IMR-90 (cell line): ENCODE measurements around the gene GCSAM. TPM values are rescaled to one million over a fixed set of nuclear protein-coding genes. Genes with fewer than 3 reads are reported as not detected.

ENCODE experiments used
- ATAC-seq: fragments of 200-7000 bp; cut with Tn5 transposase; 2 replicates; pipeline ENCODE4 v1.9.1; 2020; ENCODE audit warnings: low read depth, mild to moderate bottlenecking, moderate library complexity
- BruUV-seq: library from RNA; stranded (reverse); fragments of 400-500 nt; replicated peaks from 2 replicates; lab custom pipeline; 2021; lab: Mats Ljungman, UMichigan
- CTCF ChIA-PET: fragments of 300-600 bp; formaldehyde crosslinking; extraction: SDS; loops from one replicate; lab custom pipeline; 2021; ENCODE audit warnings: antibody characterized with exemption; lab: Yijun Ruan, JAX
- POLR2A ChIA-PET: fragments of 300-600 bp; sonication (Branson Sonifier 250); formaldehyde crosslinking; loops from one replicate; lab custom pipeline; 2022; ENCODE audit warnings: antibody characterized with exemption; ENCODE audit not compliant: unreplicated experiment; lab: Charles Lee
- DNase-seq: peaks from one replicate; pipeline ENCODE4 v3.0.0; 2013
- H2AFZ ChIP-seq: replicated peaks from 2 replicates; pipeline ENCODE3; 2013; ENCODE audit warnings: low read length, mild to moderate bottlenecking; ENCODE audit not compliant: poor library complexity
- H2AK5ac ChIP-seq: 2 replicates; pipeline ENCODE4 v1.6.1; 2013; ENCODE audit warnings: low read depth, low read length, inconsistent platforms
- H2AK9ac ChIP-seq: replicated peaks from 2 replicates; pipeline ENCODE3; 2013; ENCODE audit warnings: mild to moderate bottlenecking, low read depth, low read length, moderate library complexity; ENCODE audit not compliant: poor library complexity
- H2BK120ac ChIP-seq: 2 replicates; pipeline ENCODE4 v1.6.1; 2013; ENCODE audit warnings: low read depth, low read length, inconsistent platforms
- H2BK15ac ChIP-seq: 3 replicates; pipeline ENCODE4 v1.6.1; 2013; ENCODE audit warnings: low read depth, low read length, inconsistent platforms
- H2BK20ac ChIP-seq: 2 replicates; pipeline ENCODE4 v1.6.1; 2013; ENCODE audit warnings: low read depth, mild to moderate bottlenecking, inconsistent platforms, low read length, moderate library complexity
- H2BK5ac ChIP-seq: 2 replicates; pipeline ENCODE4 v1.6.1; 2013; ENCODE audit warnings: mild to moderate bottlenecking, low read depth, low read length, inconsistent platforms; ENCODE audit not compliant: poor library complexity, severe bottlenecking
- H3K14ac ChIP-seq: replicated peaks from 2 replicates; pipeline ENCODE4 v1.6.1; 2013; ENCODE audit warnings: low read depth, low read length, inconsistent platforms
- H3K18ac ChIP-seq: 2 replicates; pipeline ENCODE4 v1.6.1; 2013; ENCODE audit warnings: low read depth, low read length, control low read depth
- H3K23ac ChIP-seq: 2 replicates; pipeline ENCODE4 v1.6.1; 2013; ENCODE audit warnings: low read depth, low read length, inconsistent platforms
- H3K27ac ChIP-seq: 2 replicates; pipeline ENCODE4 v1.5.1; 2013; ENCODE audit warnings: mild to moderate bottlenecking, control low read depth, low read length; ENCODE audit not compliant: insufficient read depth
- H3K27me3 ChIP-seq: 2 replicates; pipeline ENCODE4 v1.6.1; 2013; ENCODE audit warnings: low read length; ENCODE audit not compliant: control insufficient read depth, insufficient read depth
- H3K36me3 ChIP-seq: 2 replicates; pipeline ENCODE4 v1.6.1; 2013; ENCODE audit warnings: low read length, mixed read lengths; ENCODE audit not compliant: control insufficient read depth, insufficient read depth
- H3K4ac ChIP-seq: 2 replicates; pipeline ENCODE4 v1.6.1; 2013; ENCODE audit warnings: low read depth, low read length, inconsistent platforms
- H3K4me1 ChIP-seq: 2 replicates; pipeline ENCODE4 v1.6.1; 2013; ENCODE audit warnings: low read length, mixed read lengths; ENCODE audit not compliant: control insufficient read depth, insufficient read depth
- H3K4me2 ChIP-seq: 2 replicates; pipeline ENCODE4 v1.6.1; 2013; ENCODE audit warnings: low read depth, mild to moderate bottlenecking, control low read depth, low read length, moderate library complexity
- H3K4me3 ChIP-seq: 2 replicates; pipeline ENCODE4 v1.5.1; 2013; ENCODE audit warnings: low read depth, mild to moderate bottlenecking, control low read depth, low read length, moderate library complexity; ENCODE audit not compliant: insufficient read depth
- H3K56ac ChIP-seq: 2 replicates; pipeline ENCODE4 v1.6.1; 2013; ENCODE audit warnings: low read length, inconsistent platforms; ENCODE audit not compliant: insufficient read depth; ENCODE audit errors: extremely low read depth
- H3K79me1 ChIP-seq, 2 experiments: 2 replicates each; pipeline ENCODE4 v1.6.1; 2013; ENCODE audit warnings: low read length in 2 of 2, inconsistent platforms in 1 of 2, low read depth in 1 of 2
- H3K9ac ChIP-seq: 2 replicates; pipeline ENCODE4 v1.6.1; 2013; ENCODE audit warnings: low read depth, low read length, control low read depth
- H3K9me1 ChIP-seq: 2 replicates; pipeline ENCODE4 v1.6.1; 2013; ENCODE audit warnings: low read length, inconsistent platforms; ENCODE audit not compliant: insufficient read depth
- H3K9me3 ChIP-seq: 2 replicates; pipeline ENCODE4 v1.6.1; 2013; ENCODE audit warnings: low read length; ENCODE audit not compliant: control insufficient read depth, insufficient read depth
- H4K20me1 ChIP-seq: 2 replicates; pipeline ENCODE4 v1.6.1; 2013; ENCODE audit warnings: low read length, inconsistent platforms; ENCODE audit not compliant: insufficient read depth
- H4K5ac ChIP-seq: 2 replicates; pipeline ENCODE4 v1.6.1; 2013; ENCODE audit warnings: mild to moderate bottlenecking, low read depth, low read length, control low read depth
- H4K8ac ChIP-seq, 2 experiments: 2 replicates each; pipeline ENCODE4 v1.6.1; 2013; ENCODE audit warnings: low read depth in 2 of 2, low read length in 2 of 2, control low read depth in 1 of 2, inconsistent platforms in 1 of 2
- H4K91ac ChIP-seq: 2 replicates; pipeline ENCODE4 v1.6.1; 2013; ENCODE audit warnings: low read depth, low read length, inconsistent platforms; ENCODE audit not compliant: insufficient read depth
- BHLHE40 ChIP-seq: fragments of 150-350 bp; IDR thresholded peaks from 2 replicates; pipeline ENCODE4 v1.6.1; 2016; ENCODE audit warnings: mild to moderate bottlenecking, low read depth, low read length
- CEBPB ChIP-seq: IDR thresholded peaks from 2 replicates; pipeline ENCODE4 v1.6.1; 2012; ENCODE audit warnings: low read depth, low read length, improper control_type of control experiment
- CHD1 ChIP-seq: IDR thresholded peaks from 2 replicates; pipeline ENCODE4 v1.6.1; 2012; ENCODE audit warnings: low read depth, low read length, improper control_type of control experiment
- FOS ChIP-seq: fragments of 150-350 bp; IDR thresholded peaks from 2 replicates; pipeline ENCODE4 v1.6.1; 2016; ENCODE audit warnings: low read depth, low read length
- MAFK ChIP-seq: IDR thresholded peaks from 2 replicates; pipeline ENCODE4 v1.6.1; 2012; ENCODE audit warnings: low read depth, low read length, improper control_type of control experiment
- MAZ ChIP-seq: IDR thresholded peaks from 2 replicates; pipeline ENCODE4 v1.6.1; 2012; ENCODE audit warnings: low read depth, mild to moderate bottlenecking, low read length, improper control_type of control experiment, moderate library complexity, borderline replicate concordance
- MXI1 ChIP-seq: IDR thresholded peaks from 2 replicates; pipeline ENCODE4 v1.6.1; 2012; ENCODE audit warnings: low read depth, mild to moderate bottlenecking, low read length, moderate library complexity, borderline replicate concordance
- NFE2L2 ChIP-seq: fragments of 150-350 bp; IDR thresholded peaks from 2 replicates; pipeline ENCODE4 v1.6.1; 2016; ENCODE audit warnings: low read depth, mild to moderate bottlenecking, low read length
- POLR2A ChIP-seq: IDR thresholded peaks from 2 replicates; pipeline ENCODE4 v1.6.1; 2012; ENCODE audit warnings: mild to moderate bottlenecking, low read depth, low read length
- RAD21 ChIP-seq: IDR thresholded peaks from 2 replicates; pipeline ENCODE4 v1.6.1; 2012; ENCODE audit warnings: low read length, improper control_type of control experiment
- RCOR1 ChIP-seq: IDR thresholded peaks from 2 replicates; pipeline ENCODE4 v1.6.1; 2012; ENCODE audit warnings: mild to moderate bottlenecking, low read length, improper control_type of control experiment; ENCODE audit not compliant: insufficient replicate concordance
- RFX5 ChIP-seq: IDR thresholded peaks from 2 replicates; pipeline ENCODE4 v1.8.0; 2012; ENCODE audit warnings: low read depth, mild to moderate bottlenecking, low read length, moderate library complexity
- SMC3 ChIP-seq: fragments of 150-350 bp; IDR thresholded peaks from 2 replicates; pipeline ENCODE4 v1.6.1; 2016; ENCODE audit warnings: low read depth, mild to moderate bottlenecking, antibody characterized with exemption, low read length, moderate library complexity
- WGBS, 2 experiments: methylation state at CpG; one replicate each; pipeline versions ENCODE4 v1.1.5 to v1.1.7; 2013; ENCODE audit warnings: missing lambda C conversion rate in 2 of 2; ENCODE audit not compliant: insufficient read length in 1 of 2; ENCODE audit errors: extremely low coverage in 2 of 2; 5-methylcytosine and 5-hydroxymethylcytosine counted together
- dilution Hi-C: fragments of 300-500 bp; cut with HindIII; formaldehyde crosslinking; loops from one replicate; pipeline ENCODE4 v1.14.3; 2018; ENCODE audit warnings: low sequenced_read_pairs; ENCODE audit not compliant: unreplicated experiment
- in situ Hi-C: fragments of 300-500 bp; cut with MboI; formaldehyde crosslinking; loops from 3 replicates; pipeline ENCODE4 v1.14.3; 2019; ENCODE audit warnings: low sequenced_read_pairs, inconsistent platforms, mixed read lengths
- intact Hi-C: fragments of 100-400 bp; cut with micrococcal nuclease; formaldehyde crosslinking; loops from 2 replicates; pipeline ENCODE4 v1.10.0; 2022
- polyA plus RNA-seq, 3 experiments: library from polyadenylated mRNA; depleted of rRNA; stranded (reverse); fragments of >200 nt; gene quantifications; 2 replicates each; pipeline ENCODE4 v1.2.3, GENCODE V29; 2012; ENCODE audit warnings: low replicate concordance in 1 of 3
- total RNA-seq: library from RNA; depleted of rRNA; stranded (reverse); fragments of >200 nt; gene quantifications from 2 replicates; pipeline ENCODE4 v1.2.3, GENCODE V29; 2012
- TF ChIP-seq, protein P1 (sequence below): conservative IDR thresholded peaks from 2 replicates; pipeline ENCODE4 v1.5.1; 2012; ENCODE audit warnings: mild to moderate bottlenecking, low read depth, low read length, improper control_type of control experiment
- TF ChIP-seq, protein P2 (sequence below): fragments of 150-350 bp; IDR thresholded peaks from 2 replicates; pipeline ENCODE4 v1.6.1; 2016; ENCODE audit warnings: low read depth, mild to moderate bottlenecking, low read length, moderate library complexity, borderline replicate concordance
- TF ChIP-seq, protein P3 (sequence below): fragments of 150-350 bp; IDR thresholded peaks from 2 replicates; pipeline ENCODE4 v1.6.1; 2017; ENCODE audit warnings: mild to moderate bottlenecking, antibody characterized with exemption, low read length, low read depth

GCSAM gene
- total and polyA plus RNA-seq, 2 of the 4 experiments (the other 2 are of a cell fraction) = not detected

DNA sequence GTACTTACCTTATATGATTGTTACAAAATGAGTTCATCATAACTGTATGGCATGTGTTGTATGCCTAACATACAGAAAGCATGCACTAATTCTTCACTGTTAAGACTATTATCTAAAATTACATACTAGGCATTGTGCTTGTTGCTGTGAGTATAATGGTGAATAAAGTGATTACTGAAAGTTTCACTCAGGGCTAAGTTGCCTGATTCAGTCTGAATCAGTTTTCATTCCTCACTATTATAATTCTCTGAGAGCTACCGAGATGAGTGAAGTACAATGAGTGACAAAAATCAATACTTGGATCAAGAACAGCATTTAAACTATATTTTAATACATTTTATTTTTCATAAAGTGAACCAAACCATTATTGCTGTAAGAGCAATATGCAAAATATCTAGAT is 7.5 kb upstream of the GCSAM start:
- H2AFZ ChIP-seq = no peak overlapping the region
- H3K4me2 ChIP-seq = no peak overlapping the region
- no CpG with 5 or more reads among the region's 1 CpG for WGBS, 2 experiments
- no peaks in the 10 kb centered on the region for H3K4me1 ChIP-seq
- no peak overlapping the region for H4K8ac ChIP-seq
- H3K27me3 ChIP-seq = no peaks in the 10 kb centered on the region
- H3K14ac ChIP-seq = no peak overlapping the region
- no peak overlapping the region for H3K27ac ChIP-seq
- no peak overlapping the region for H3K18ac ChIP-seq
- H2BK120ac ChIP-seq = no peak overlapping the region
- H3K23ac ChIP-seq = no peak overlapping the region
- H2BK15ac ChIP-seq = no peak overlapping the region
- dilution Hi-C loops = no loop called here
- no peak overlapping the region for H2AK9ac ChIP-seq
- in situ Hi-C loops = loop anchor here (25.0 kb wide), 1 partner anchor 372 kb away; no protein-coding TSS in a partner anchor
- H3K36me3 ChIP-seq = no peaks in the 10 kb centered on the region
- H2BK5ac ChIP-seq = no peak overlapping the region
- intact Hi-C loops = no loop called here
- H3K4me3 ChIP-seq = no peak overlapping the region
- H4K91ac ChIP-seq = no peak overlapping the region
- H2AK5ac ChIP-seq = no peak overlapping the region
- no peak for TF ChIP-seq MAZ
- no peak for TF ChIP-seq RAD21
- TF ChIP-seq, protein P1, sequence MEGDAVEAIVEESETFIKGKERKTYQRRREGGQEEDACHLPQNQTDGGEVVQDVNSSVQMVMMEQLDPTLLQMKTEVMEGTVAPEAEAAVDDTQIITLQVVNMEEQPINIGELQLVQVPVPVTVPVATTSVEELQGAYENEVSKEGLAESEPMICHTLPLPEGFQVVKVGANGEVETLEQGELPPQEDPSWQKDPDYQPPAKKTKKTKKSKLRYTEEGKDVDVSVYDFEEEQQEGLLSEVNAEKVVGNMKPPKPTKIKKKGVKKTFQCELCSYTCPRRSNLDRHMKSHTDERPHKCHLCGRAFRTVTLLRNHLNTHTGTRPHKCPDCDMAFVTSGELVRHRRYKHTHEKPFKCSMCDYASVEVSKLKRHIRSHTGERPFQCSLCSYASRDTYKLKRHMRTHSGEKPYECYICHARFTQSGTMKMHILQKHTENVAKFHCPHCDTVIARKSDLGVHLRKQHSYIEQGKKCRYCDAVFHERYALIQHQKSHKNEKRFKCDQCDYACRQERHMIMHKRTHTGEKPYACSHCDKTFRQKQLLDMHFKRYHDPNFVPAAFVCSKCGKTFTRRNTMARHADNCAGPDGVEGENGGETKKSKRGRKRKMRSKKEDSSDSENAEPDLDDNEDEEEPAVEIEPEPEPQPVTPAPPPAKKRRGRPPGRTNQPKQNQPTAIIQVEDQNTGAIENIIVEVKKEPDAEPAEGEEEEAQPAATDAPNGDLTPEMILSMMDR = no peak
- TF ChIP-seq POLR2A = no peak
- TF ChIP-seq CHD1 = no peak
- TF ChIP-seq, protein P2, sequence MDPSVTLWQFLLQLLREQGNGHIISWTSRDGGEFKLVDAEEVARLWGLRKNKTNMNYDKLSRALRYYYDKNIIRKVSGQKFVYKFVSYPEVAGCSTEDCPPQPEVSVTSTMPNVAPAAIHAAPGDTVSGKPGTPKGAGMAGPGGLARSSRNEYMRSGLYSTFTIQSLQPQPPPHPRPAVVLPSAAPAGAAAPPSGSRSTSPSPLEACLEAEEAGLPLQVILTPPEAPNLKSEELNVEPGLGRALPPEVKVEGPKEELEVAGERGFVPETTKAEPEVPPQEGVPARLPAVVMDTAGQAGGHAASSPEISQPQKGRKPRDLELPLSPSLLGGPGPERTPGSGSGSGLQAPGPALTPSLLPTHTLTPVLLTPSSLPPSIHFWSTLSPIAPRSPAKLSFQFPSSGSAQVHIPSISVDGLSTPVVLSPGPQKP = no peak
- TF ChIP-seq MAFK = no peak
- TF ChIP-seq, protein P3, sequence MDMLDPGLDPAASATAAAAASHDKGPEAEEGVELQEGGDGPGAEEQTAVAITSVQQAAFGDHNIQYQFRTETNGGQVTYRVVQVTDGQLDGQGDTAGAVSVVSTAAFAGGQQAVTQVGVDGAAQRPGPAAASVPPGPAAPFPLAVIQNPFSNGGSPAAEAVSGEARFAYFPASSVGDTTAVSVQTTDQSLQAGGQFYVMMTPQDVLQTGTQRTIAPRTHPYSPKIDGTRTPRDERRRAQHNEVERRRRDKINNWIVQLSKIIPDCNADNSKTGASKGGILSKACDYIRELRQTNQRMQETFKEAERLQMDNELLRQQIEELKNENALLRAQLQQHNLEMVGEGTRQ = no peak
- no peak for TF ChIP-seq CEBPB
- no peak for TF ChIP-seq SMC3
- no peak for TF ChIP-seq BHLHE40
- no peak for TF ChIP-seq RFX5
- TF ChIP-seq MXI1 = no peak
- no peak for TF ChIP-seq FOS
- no peak for TF ChIP-seq NFE2L2
- no peak for TF ChIP-seq RCOR1
- no TSS peak for BruUV-seq
- ATAC-seq (no peak), DNase-seq (no peak)
- H3K79me1 ChIP-seq = no peaks in the 10 kb centered on the region
- no peak overlapping the region for H4K5ac ChIP-seq
- H3K9me3 ChIP-seq = no peaks in the 10 kb centered on the region
- ChIA-PET POLR2A (no interaction called here), CTCF (interaction anchor here (0.6 kb wide), 1 partner anchor 145 kb away, joined by 3 read pairs; no protein-coding TSS in a partner anchor)
- H3K4ac ChIP-seq = no peak overlapping the region
- H3K9me1 ChIP-seq = no peaks in the 10 kb centered on the region
- H3K56ac ChIP-seq = no peak overlapping the region
- H4K20me1 ChIP-seq = no peaks in the 10 kb centered on the region
- no peak overlapping the region for H2BK20ac ChIP-seq
- H3K9ac ChIP-seq = no peak overlapping the region
